GM12875 (cell line): ENCODE results near the gene SEC14L2.

Experiments
- H3K4me3 ChIP-seq: one replicate; pipeline ENCODE4 v1.5.1; 2011; ENCODE audit warnings: low read depth, low read length, control low read depth
- TF ChIP-seq, protein P1 (sequence below): IDR thresholded peaks from 2 replicates; pipeline ENCODE4 v1.5.1; 2011; ENCODE audit warnings: low read depth, mild to moderate bottlenecking, control low read depth, inconsistent platforms, low read length, moderate library complexity, borderline replicate concordance; ENCODE audit not compliant: insufficient read depth

The SEC14L2 gene

DNA sequence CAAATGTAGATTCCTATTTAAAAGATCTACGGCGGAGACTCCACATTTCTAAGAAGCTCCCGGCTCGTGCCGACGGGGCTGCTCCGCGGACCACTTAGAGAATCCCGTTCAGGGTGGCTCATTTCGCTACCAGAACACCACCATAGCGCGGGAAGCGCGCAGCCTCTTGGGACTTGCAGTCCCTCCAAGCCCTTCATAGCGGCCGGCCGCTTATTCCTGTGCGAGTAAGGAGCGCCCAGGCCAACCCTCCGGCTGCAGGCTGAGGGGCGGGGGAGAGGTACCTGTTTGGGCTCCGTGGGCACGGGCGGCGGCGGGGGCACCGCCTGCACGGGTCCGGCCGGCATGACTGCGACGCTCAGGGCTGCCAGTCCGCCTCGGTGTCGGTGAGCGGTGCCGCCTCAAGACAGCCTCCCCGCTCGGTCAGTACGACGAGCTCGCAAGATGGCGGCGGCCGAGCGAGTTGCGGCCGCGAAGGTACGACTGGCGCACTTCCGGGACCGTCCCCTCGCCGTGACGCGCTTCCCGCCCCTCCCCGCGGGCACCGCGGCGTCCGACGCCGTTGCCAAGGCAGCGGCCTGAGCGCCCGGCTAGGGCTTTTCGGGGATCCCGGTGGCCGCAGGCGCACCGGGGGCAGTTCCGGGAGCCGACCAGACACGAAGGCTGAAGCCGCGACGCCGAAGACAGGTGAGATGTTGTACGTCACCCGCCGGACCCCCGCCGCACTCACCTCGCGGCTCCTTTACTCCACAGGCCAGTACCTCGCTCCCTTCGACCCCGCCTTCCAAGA, 40.2 kb upstream of the SEC14L2 start, which contains the start of the genes CCDC157 and SF3A1:
Gene CCDC157, plus strand, starts transcription at position 559 of the 787 bp plus-strand sequence. CDS start 8,994 bp downstream, outside the sequence.
Gene SF3A1, minus strand, starts transcription at position 446 of the 787 bp plus-strand sequence. Its CDS starts 102 bp downstream, at position 344.
- peak within 1 kb of the TSS; percentile 82 for H3K4me3 ChIP-seq
- TF ChIP-seq, protein P1, sequence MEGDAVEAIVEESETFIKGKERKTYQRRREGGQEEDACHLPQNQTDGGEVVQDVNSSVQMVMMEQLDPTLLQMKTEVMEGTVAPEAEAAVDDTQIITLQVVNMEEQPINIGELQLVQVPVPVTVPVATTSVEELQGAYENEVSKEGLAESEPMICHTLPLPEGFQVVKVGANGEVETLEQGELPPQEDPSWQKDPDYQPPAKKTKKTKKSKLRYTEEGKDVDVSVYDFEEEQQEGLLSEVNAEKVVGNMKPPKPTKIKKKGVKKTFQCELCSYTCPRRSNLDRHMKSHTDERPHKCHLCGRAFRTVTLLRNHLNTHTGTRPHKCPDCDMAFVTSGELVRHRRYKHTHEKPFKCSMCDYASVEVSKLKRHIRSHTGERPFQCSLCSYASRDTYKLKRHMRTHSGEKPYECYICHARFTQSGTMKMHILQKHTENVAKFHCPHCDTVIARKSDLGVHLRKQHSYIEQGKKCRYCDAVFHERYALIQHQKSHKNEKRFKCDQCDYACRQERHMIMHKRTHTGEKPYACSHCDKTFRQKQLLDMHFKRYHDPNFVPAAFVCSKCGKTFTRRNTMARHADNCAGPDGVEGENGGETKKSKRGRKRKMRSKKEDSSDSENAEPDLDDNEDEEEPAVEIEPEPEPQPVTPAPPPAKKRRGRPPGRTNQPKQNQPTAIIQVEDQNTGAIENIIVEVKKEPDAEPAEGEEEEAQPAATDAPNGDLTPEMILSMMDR: no peak

GRCh38 chr22:30357236-30357570, 39.6 kb upstream of the SEC14L2 start:
- TF ChIP-seq, protein P1: no peak
- peak overlapping the region; percentile 82 for H3K4me3 ChIP-seq

DNA sequence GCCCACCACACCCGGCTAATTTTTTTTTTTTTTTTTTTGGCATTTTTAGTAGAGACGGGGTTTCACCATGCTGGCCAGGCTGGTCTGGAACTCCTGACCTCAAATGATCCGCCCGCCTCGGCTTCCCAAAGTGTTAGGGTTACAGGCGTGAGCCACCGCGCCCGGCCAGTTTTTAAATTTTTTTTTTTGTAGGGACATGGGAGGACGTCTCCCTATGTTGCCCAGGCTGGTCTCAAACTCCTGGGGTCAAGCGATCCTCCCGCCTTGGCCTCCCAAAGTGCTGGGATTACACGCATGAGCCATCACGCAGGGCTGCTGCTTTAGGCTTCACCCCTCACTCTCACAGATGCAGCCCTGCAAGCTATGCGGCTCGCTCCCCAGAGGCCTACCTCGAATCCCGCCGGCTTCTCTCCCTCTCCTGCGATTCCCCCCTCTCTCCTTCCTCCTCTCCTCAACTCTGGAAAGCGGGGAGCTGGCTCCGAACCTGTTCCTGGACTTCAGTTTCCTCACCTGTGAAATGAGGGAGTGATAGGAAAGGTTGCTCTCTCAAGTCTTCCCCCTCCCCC, 39.1 kb upstream of the SEC14L2 start:
- no peak overlapping the region for H3K4me3 ChIP-seq
- TF ChIP-seq, protein P1: no peak

GRCh38 chr22:30358541-30358940, 38.3 kb upstream of the SEC14L2 start:
- no peak overlapping the region for H3K4me3 ChIP-seq
- TF ChIP-seq, protein P1: no peak

DNA sequence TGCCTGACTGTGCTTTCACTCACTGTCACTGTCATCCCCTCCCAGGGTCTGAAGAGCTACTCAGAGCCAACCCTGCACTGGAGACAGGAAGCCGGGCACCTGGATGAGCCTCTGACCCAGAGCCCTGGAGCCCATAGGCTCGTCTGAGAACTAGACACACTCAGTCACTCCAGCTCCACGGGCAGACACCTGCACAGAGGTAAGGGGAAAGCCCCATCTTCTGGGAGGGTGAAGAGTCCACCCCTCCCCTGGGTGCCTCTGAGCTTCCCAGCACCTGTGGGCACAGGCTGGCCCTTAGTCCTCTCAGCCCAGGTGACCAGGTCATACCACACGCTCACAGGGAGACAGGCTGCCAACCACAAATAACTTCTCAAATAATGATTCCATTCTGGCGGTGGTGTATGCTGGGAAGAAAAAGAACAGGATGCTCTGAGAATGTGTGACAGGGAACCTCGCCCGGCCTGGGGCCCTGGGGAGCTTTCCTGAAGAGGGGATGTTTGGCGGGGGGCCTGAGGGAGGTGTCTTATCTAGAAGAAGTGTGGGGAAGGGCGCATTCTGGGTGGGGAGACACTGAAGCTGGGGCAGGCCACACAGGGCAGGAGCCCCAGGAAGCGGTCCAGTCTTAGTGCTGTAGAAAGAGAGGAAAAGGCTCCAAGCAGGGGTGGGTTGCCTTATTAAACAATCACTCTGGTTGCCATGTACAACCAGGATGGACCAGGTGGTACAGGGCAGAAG, 34.7 kb upstream of the SEC14L2 start:
- TF ChIP-seq, protein P1: no peak
- H3K4me3 ChIP-seq: no peak overlapping the region

- no peak overlapping the region for H3K4me3 ChIP-seq
- TF ChIP-seq, protein P1: no peak
These were observed 34.1 kb upstream of the SEC14L2 start for GRCh38 chr22:30362651-30363281.
